ENCODE results near the gene PA2G4.

GRCh38 chr12:56129206-56129941 is 25.0 kb downstream of the PA2G4 start:
- no peak for TF ChIP-seq CTCF (IDR thresholded peaks at IDR 0.05)
- peak; percentile 59 for TF ChIP-seq POLR2A (IDR thresholded peaks at IDR 0.05)
- TF ChIP-seq POLR2AphosphoS5 (IDR thresholded peaks at IDR 0.05), result peak; percentile 75 to 81 (median 77)
- TF ChIP-seq EP300 (IDR thresholded peaks at IDR 0.05; ENCODE audit: low read depth), result no peak

All from transverse colon (tissue), 4 donors.